Stimulated activated CD8-positive, alpha-beta memory T cell treated with anti-CD3 and anti-CD28 coated beads, Interleukin-12 subunit alpha, Interleukin-12 subunit beta, amount 100 ng/mL, for 4 hours (primary cell): ENCODE data around the gene SLC35F1.
"Not testable (repeated sequence)": the region's sequence is repeated elsewhere in the genome, so short reads cannot be mapped to it uniquely, and the experiment has no call there.

Experiments
- DNase-seq: peaks from one replicate; pipeline ENCODE4 v3.0.0-alpha.2; 2020; ENCODE audit warnings: low read depth

Gene SLC35F1

GRCh38 chr6:117992856-117993255 is 85.8 kb downstream of the SLC35F1 start:
- no peak for DNase-seq

- DNase-seq = no peak
Measured at GRCh38 chr6:118012944-118013343, 105.9 kb downstream of the SLC35F1 start.

- no peak for DNase-seq
Measured at GRCh38 chr6:118016532-118016931, 109.5 kb downstream of the SLC35F1 start.

GRCh38 chr6:118017301-118017848 is 110.3 kb downstream of the SLC35F1 start:
- DNase-seq = no peak

GRCh38 chr6:118023771-118024170 is 116.7 kb downstream of the SLC35F1 start:
- DNase-seq = no peak

GRCh38 chr6:118029967-118030366 is 122.9 kb downstream of the SLC35F1 start:
- no peak for DNase-seq

- not testable (repeated sequence) for DNase-seq
Measured at GRCh38 chr6:118037479-118037878, 130.4 kb downstream of the SLC35F1 start.

- DNase-seq = no peak
Measured at GRCh38 chr6:118042855-118043254, 135.8 kb downstream of the SLC35F1 start.

GRCh38 chr6:118044275-118044674 is 137.2 kb downstream of the SLC35F1 start:
- no peak for DNase-seq

- DNase-seq = no peak
Measured at GRCh38 chr6:118054082-118054481, 147.0 kb downstream of the SLC35F1 start.

- DNase-seq = no peak
Measured at GRCh38 chr6:118061666-118062065, 154.6 kb downstream of the SLC35F1 start.

- no peak for DNase-seq
Measured at GRCh38 chr6:118080547-118080946, 173.5 kb downstream of the SLC35F1 start.

- DNase-seq = no peak
Measured at GRCh38 chr6:118083711-118084110, 176.6 kb downstream of the SLC35F1 start.

- no peak for DNase-seq
Measured at GRCh38 chr6:118085665-118086064, 178.6 kb downstream of the SLC35F1 start.

- DNase-seq = no peak
Measured at GRCh38 chr6:118086159-118086558, 179.1 kb downstream of the SLC35F1 start.

GRCh38 chr6:118092086-118092485 is 185.0 kb downstream of the SLC35F1 start:
- no peak for DNase-seq

GRCh38 chr6:118097576-118097975 is 190.5 kb downstream of the SLC35F1 start:
- DNase-seq = no peak

GRCh38 chr6:118100717-118101116 is 193.7 kb downstream of the SLC35F1 start:
- DNase-seq = no peak

GRCh38 chr6:118101220-118101619 is 194.2 kb downstream of the SLC35F1 start:
- DNase-seq = no peak

GRCh38 chr6:118101831-118102345 is 194.8 kb downstream of the SLC35F1 start:
- DNase-seq = no peak

GRCh38 chr6:118102401-118102800 is 195.3 kb downstream of the SLC35F1 start:
- no peak for DNase-seq

- DNase-seq = no peak
Measured at GRCh38 chr6:118103381-118104146, 196.5 kb downstream of the SLC35F1 start.

- no peak for DNase-seq
Measured at GRCh38 chr6:118122161-118122725, 215.2 kb downstream of the SLC35F1 start.
